COLO668 (cell line): Measurements from ENCODE around the gene VPS39.

Experiments used
- DNase-seq: peaks from one replicate; lab custom pipeline; 2025; ENCODE audit not compliant: unreplicated experiment; lab: John Stamatoyannopoulos, UW

The VPS39 gene

GRCh38 chr15:42131006-42131405 lies 77.1 kb downstream of the VPS39 start:
- no peak for DNase-seq

GRCh38 chr15:42130246-42130986 lies 77.7 kb downstream of the VPS39 start:
- no peak for DNase-seq

GRCh38 chr15:42129364-42129763 lies 78.7 kb downstream of the VPS39 start:
- no peak for DNase-seq

- DNase-seq = no peak
Measured at GRCh38 chr15:42128476-42128875, 79.6 kb downstream of the VPS39 start.

- DNase-seq = no peak
Measured at GRCh38 chr15:42123546-42123945, 84.6 kb downstream of the VPS39 start.

GRCh38 chr15:42121682-42122081 lies 86.4 kb downstream of the VPS39 start:
- no peak for DNase-seq

GRCh38 chr15:42121021-42121420 lies 87.1 kb downstream of the VPS39 start:
- DNase-seq = no peak

GRCh38 chr15:42120285-42120684 lies 87.8 kb downstream of the VPS39 start:
- no peak for DNase-seq

GRCh38 chr15:42119446-42119760 lies 88.7 kb downstream of the VPS39 start:
- DNase-seq = no peak

GRCh38 chr15:42118650-42119445 lies 89.3 kb downstream of the VPS39 start:
- peak; percentile 26 for DNase-seq

- no peak for DNase-seq
Measured at GRCh38 chr15:42111924-42112323, 96.2 kb downstream of the VPS39 start.

GRCh38 chr15:42110367-42110766 lies 97.7 kb downstream of the VPS39 start:
- DNase-seq = no peak

GRCh38 chr15:42108806-42109205 lies 99.3 kb downstream of the VPS39 start:
- DNase-seq = no peak
